Jurkat, Clone E6-1 (cell line): ENCODE data around the gene EARS2.

Source experiments
- DNase-seq: peaks from one replicate; pipeline ENCODE4 v3.0.0-alpha.2; 2011; ENCODE audit warnings: low read depth, low spot score
- H3K4me3 ChIP-seq: 2 replicates; pipeline ENCODE4 v1.5.1; 2011; ENCODE audit warnings: mild to moderate bottlenecking, low read length, control low read depth, moderate library complexity

EARS2 gene

DNA sequence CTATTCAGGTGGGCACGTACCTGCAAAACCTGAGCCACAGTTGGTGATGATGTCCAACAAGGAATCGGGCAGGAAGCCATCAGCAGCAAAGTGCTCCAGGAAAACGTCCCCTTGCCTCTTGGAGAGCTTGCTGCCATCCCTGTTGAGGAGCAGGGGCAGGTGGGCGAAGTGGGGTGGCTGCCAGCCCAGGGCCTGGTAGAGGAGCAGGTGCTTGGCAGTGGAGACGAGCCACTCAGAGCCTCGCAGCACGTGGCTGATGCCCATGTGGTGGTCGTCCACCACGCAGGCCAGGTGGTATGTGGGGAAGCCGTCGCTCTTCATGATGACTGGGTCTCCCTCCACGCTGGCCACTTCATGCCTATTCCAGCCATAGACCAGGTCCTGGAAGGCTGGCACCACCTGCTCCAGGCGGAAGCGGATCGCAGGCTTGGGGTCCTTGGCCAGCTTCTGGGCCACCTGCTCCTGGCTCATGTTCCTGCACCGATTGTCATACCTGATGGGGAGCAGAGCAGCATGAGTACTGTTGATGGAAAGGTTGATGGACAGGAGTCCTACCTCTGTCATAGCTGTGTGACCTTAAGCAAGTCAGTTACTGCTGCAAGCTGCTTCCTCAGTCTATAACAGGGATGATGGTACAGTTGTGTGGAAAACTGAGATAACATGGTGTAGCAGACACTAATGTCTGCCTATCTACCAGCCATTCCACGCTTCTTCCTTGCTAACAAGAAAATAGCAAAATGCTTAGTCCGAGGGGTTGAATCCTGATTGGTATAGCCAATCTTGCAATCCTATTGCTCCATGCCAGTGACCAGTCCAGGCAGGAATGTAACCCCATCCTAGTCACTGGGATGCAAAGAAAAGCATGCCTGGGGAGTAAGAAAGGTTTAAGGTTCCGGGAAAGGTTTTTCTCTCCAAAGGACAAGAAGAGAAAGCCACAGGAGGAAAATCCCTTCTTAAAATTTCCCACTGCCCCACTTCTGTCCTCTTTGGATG lies 22.0 kb downstream of the EARS2 start:
- DNase-seq, result no peak
- no peak overlapping the region for H3K4me3 ChIP-seq

GRCh38 chr16:23532448-23532847 lies 24.7 kb downstream of the EARS2 start:
- no peak overlapping the region for H3K4me3 ChIP-seq
- DNase-seq, result no peak

DNA sequence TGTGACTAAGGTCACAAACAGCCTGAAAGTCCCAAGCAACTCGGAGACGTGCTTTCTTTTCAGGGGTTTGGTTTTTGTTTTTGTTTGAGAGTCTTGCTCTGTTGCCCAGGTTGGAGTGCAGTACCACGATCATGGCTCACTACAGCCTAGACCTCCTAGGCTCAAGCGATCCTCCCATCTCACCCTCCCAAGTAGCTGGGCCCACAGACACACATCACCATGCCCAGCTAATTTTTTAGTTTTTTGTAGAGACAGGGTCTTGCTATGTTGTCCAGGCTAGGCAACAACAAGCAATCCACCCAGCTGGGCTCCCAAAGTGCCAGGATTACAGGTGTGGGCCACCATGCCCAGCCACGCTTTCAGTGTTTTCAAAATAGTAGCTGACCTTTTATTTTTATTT lies 27.1 kb downstream of the EARS2 start:
- no peak for DNase-seq
- no peak overlapping the region for H3K4me3 ChIP-seq

GRCh38 chr16:23528644-23529310 lies 28.4 kb downstream of the EARS2 start:
- no peak overlapping the region for H3K4me3 ChIP-seq
- no peak for DNase-seq

- no peak for DNase-seq
- H3K4me3 ChIP-seq, result no peak overlapping the region
Observed at GRCh38 chr16:23527961-23528643, 29.0 kb downstream of the EARS2 start.

- no peak for DNase-seq
- no peak overlapping the region for H3K4me3 ChIP-seq
Observed at GRCh38 chr16:23524886-23525285, 32.3 kb downstream of the EARS2 start.

- no peak for DNase-seq
- no peak overlapping the region for H3K4me3 ChIP-seq
Observed at GRCh38 chr16:23523876-23524385, 33.2 kb downstream of the EARS2 start.

DNA sequence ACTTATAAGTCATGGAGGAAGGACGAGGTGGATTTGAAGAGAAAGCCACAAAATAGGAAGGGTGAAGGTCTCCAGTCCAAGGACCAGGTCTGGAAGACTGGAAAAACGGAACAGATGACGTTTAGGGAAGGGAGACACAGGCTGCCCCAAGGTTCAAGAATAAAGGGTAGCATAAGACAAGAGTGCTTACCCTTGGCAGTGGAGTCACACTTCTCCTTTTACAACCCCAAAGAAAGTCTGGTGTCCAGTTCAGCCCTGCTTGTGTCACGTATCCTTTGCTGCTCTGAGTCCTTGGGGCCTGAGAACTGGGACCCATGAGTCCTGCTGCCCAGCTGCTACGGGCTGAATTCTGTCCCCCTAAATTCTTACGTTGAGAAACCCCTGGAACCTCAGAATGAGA lies 33.8 kb downstream of the EARS2 start:
- no peak overlapping the region for H3K4me3 ChIP-seq
- DNase-seq, result no peak

GRCh38 chr16:23521965-23522364 lies 35.2 kb downstream of the EARS2 start:
- no peak overlapping the region for H3K4me3 ChIP-seq
- DNase-seq, result no peak

GRCh38 chr16:23521037-23521743 lies 36.0 kb downstream of the EARS2 start:
- DNase-seq, result no peak
- no peak overlapping the region for H3K4me3 ChIP-seq

DNA sequence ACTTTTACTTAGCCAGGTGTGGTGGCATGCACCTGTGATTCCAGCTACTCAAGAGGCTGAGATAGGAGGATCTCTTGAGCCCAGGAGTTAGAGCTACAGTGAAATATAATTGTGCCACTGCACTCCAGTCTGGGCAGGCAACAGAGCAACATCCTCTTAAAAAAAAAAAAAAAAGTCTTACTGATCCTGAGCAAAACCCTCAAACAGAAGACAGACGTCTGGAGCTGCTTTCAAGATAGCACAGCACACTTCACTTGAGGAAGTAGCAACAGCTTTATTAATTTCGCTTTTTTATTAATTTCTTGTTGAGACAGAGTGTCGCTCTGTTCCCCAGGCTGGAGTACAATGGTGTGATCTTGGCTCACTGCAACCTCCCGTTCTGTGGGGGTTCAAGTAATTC lies 36.6 kb downstream of the EARS2 start:
- H3K4me3 ChIP-seq, result no peak overlapping the region
- DNase-seq, result no peak

- DNase-seq, result peak; percentile 12
- H3K4me3 ChIP-seq, result no peak overlapping the region
Observed at GRCh38 chr16:23519282-23519681, 37.9 kb downstream of the EARS2 start.

GRCh38 chr16:23518435-23518891 lies 38.7 kb downstream of the EARS2 start:
- H3K4me3 ChIP-seq, result no peak overlapping the region
- no peak for DNase-seq

GRCh38 chr16:23516366-23517137 lies 40.6 kb downstream of the EARS2 start:
- no peak for DNase-seq
- H3K4me3 ChIP-seq, result no peak overlapping the region

- no peak overlapping the region for H3K4me3 ChIP-seq
Observed at GRCh38 chr16:23515881-23516280, 41.3 kb downstream of the EARS2 start.

DNA sequence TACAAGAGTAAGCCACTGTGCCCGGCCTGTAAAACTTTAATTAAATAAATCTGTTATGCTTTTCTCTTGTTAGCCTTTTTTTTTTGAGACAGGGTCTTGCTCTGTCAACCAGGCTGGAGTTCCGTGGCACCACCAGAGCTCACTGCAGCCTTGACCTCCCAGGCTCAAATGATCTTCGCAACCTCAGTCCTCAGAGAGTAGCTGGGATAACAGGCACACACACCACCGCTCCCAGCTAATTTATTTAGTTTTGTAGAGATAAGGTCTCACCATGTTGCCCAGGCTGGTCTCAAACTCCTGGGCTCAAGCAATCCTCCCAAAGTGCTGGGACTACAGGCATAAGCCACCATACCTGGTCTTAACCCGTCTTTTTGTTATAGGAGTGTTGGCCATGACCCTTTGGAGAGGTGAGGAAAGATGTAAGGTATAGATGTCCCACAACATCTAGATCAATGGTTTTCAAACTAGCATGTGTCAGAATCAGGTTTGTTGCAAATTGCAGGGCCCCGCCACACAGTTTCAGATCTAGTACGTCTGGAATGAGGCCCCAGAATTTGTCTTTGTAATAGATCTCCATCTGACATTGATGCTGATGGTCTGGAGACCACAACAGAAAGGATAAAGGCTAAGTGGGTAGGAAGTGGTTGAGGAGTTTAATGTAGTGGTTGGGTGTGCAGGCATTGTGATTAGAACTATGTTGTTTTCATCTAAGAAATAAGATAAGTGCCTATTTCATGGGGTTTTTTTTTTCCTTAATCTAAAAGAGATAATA lies 42.6 kb downstream of the EARS2 start:
- H3K4me3 ChIP-seq, result no peak overlapping the region
- DNase-seq, result peak; percentile 94

More at GRCh38 chr16:23515881-23516280, 41.3 kb downstream of the EARS2 start:
- no peak for DNase-seq

GRCh38 chr16:23512168-23512695 lies 44.9 kb downstream of the EARS2 start:
- no peak overlapping the region for H3K4me3 ChIP-seq
- no peak for DNase-seq
